HepG2 (cell line): ENCODE data around the gene MYADML2. TPM values are rescaled to one million over a fixed set of nuclear protein-coding genes. Genes with fewer than 3 reads are reported as not detected.

Source experiments
- CCDC6 ChIP-seq: sonication (generic); formaldehyde crosslinking; IDR thresholded peaks from 2 replicates; pipeline ENCODE4 v1.8.1; 2022; ENCODE audit warnings: mild to moderate bottlenecking, missing genetic modification reagents, moderate library complexity
- CHD2 ChIP-seq: IDR thresholded peaks from 2 replicates; pipeline ENCODE4 v1.6.1; 2011; ENCODE audit warnings: low read depth, low read length, improper control_type of control experiment
- EEA1 ChIP-seq: sonication (generic); formaldehyde crosslinking; IDR thresholded peaks from 2 replicates; pipeline ENCODE4 v1.5.1; 2020; ENCODE audit warnings: mild to moderate bottlenecking, missing genetic modification reagents, borderline replicate concordance
- FOXA3 ChIP-seq: IDR thresholded peaks from 2 replicates; pipeline ENCODE4 v1.6.1; 2016; ENCODE audit warnings: missing genetic modification reagents, missing compliant biosample characterization
- KLF6 ChIP-seq: IDR thresholded peaks from 2 replicates; pipeline ENCODE4 v1.8.0; 2016; ENCODE audit warnings: missing biosample characterization, missing genetic modification reagents
- MATR3 ChIP-seq: sonication (generic); formaldehyde crosslinking; IDR thresholded peaks from 2 replicates; pipeline ENCODE4 v1.4.0; 2020; ENCODE audit warnings: missing genetic modification reagents
- MAZ ChIP-seq, 2 experiments: sonication (generic) in 1 of 2; formaldehyde crosslinking in 1 of 2; IDR thresholded peaks; 2 replicates each; pipeline versions ENCODE4 v1.5.0 to v1.6.1; 2012 to 2020; ENCODE audit warnings: low read depth in 2 of 2, mild to moderate bottlenecking in 2 of 2, borderline replicate concordance in 1 of 2, improper control_type of control experiment in 1 of 2, low read length in 1 of 2, missing genetic modification reagents in 1 of 2, moderate library complexity in 1 of 2
- PAXIP1 ChIP-seq: sonication (generic); formaldehyde crosslinking; conservative IDR thresholded peaks from 2 replicates; pipeline ENCODE4 v1.4.0; 2020; ENCODE audit warnings: mild to moderate bottlenecking, missing genetic modification reagents, moderate library complexity
- POLR2AphosphoS2 ChIP-seq: IDR thresholded peaks from 2 replicates; pipeline ENCODE4 v1.6.1; 2011; ENCODE audit warnings: low read depth, low read length, improper control_type of control experiment
- RAD21 ChIP-seq: fragments of 450-650 bp; formaldehyde crosslinking; IDR thresholded peaks from 2 replicates; pipeline ENCODE4 v1.5.0; 2020; ENCODE audit warnings: mild to moderate bottlenecking
- RXRA ChIP-seq: sonication (generic); formaldehyde crosslinking; IDR thresholded peaks from 2 replicates; pipeline ENCODE4 v1.5.1; 2020; ENCODE audit warnings: missing genetic modification reagents
- TAF15 ChIP-seq: fragments of 200-400 bp; formaldehyde crosslinking; IDR thresholded peaks from one replicate; pipeline ENCODE4 v1.6.1; 2018; ENCODE audit warnings: mild to moderate bottlenecking, low read depth, low read length; ENCODE audit not compliant: poor library complexity, severe bottlenecking
- TEAD3 ChIP-seq: optimal IDR thresholded peaks from 2 replicates; pipeline ENCODE3; 2016; ENCODE audit warnings: borderline replicate concordance
- THYN1 ChIP-seq: sonication (generic); formaldehyde crosslinking; IDR thresholded peaks from 2 replicates; pipeline ENCODE4 v1.8.1; 2023; ENCODE audit warnings: low read depth, mild to moderate bottlenecking, moderate library complexity, missing genetic modification reagents, borderline replicate concordance
- ZFP1 ChIP-seq: IDR thresholded peaks from 2 replicates; pipeline ENCODE4 v1.6.1; 2016
- ZNF326 ChIP-seq: sonication (generic); formaldehyde crosslinking; IDR thresholded peaks from 2 replicates; pipeline ENCODE4 v1.4.0; 2020; ENCODE audit warnings: missing genetic modification reagents, borderline replicate concordance
- ZNF430 ChIP-seq: sonication (generic); formaldehyde crosslinking; IDR thresholded peaks from 2 replicates; pipeline ENCODE4 v1.9.0; 2021; ENCODE audit warnings: mild to moderate bottlenecking, missing genetic modification reagents
- ZNF678 ChIP-seq: sonication (generic); formaldehyde crosslinking; IDR thresholded peaks from 2 replicates; pipeline ENCODE4 v1.4.0; 2020; ENCODE audit warnings: mild to moderate bottlenecking, missing genetic modification reagents
- ZNF772 ChIP-seq: sonication (generic); formaldehyde crosslinking; IDR thresholded peaks from 2 replicates; pipeline ENCODE4 v1.5.0; 2020; ENCODE audit warnings: mild to moderate bottlenecking, missing genetic modification reagents
- ZSCAN9 ChIP-seq: IDR thresholded peaks from 2 replicates; pipeline ENCODE4 v1.6.1; 2016; ENCODE audit warnings: borderline replicate concordance
- polyA plus RNA-seq, 8 experiments: library from polyadenylated mRNA; depleted of rRNA in 3 of 8; stranded (reverse) in 7 of 8; unstranded in 1 of 8; fragments of >200 nt; fragmentation: Illumina TruSeq in 4 of 8; extraction: Trizol in 4 of 8; gene quantifications; 2 replicates each; pipeline versions ENCODE4 v1.2.1 to v1.2.3, GENCODE V29; 2011 to 2016; ENCODE audit warnings: low read depth in 4 of 8, missing spikeins in 1 of 8, mixed read lengths in 1 of 8; ENCODE audit not compliant: insufficient read depth in 1 of 8
- total RNA-seq, 5 experiments: library from RNA; depleted of rRNA; stranded (reverse); fragments of >200 nt; fragmentation: Illumina TruSeq; extraction: Trizol; gene quantifications; 2 replicates each; pipeline ENCODE4 v1.2.3, GENCODE V29; 2016; ENCODE audit warnings: low read depth in 1 of 5
- TF ChIP-seq, protein P1 (sequence below): sonication (generic); formaldehyde crosslinking; conservative IDR thresholded peaks from 2 replicates; pipeline ENCODE4 v1.8.0; 2022; ENCODE audit warnings: low read depth, missing genetic modification reagents
- TF ChIP-seq, protein P2 (sequence below): sonication (generic); formaldehyde crosslinking; IDR thresholded peaks from 2 replicates; pipeline ENCODE4 v1.4.0; 2020; ENCODE audit warnings: missing genetic modification reagents

Gene MYADML2
- total and polyA plus RNA-seq, 2 of the 13 experiments (the other 11 are each of a cell fraction or from before 2014, with no cell fraction given), result not detected

- TF ChIP-seq KLF6, result peak; percentile 31; the same call in 1 of the 2 replicates
- TF ChIP-seq, protein P1, sequence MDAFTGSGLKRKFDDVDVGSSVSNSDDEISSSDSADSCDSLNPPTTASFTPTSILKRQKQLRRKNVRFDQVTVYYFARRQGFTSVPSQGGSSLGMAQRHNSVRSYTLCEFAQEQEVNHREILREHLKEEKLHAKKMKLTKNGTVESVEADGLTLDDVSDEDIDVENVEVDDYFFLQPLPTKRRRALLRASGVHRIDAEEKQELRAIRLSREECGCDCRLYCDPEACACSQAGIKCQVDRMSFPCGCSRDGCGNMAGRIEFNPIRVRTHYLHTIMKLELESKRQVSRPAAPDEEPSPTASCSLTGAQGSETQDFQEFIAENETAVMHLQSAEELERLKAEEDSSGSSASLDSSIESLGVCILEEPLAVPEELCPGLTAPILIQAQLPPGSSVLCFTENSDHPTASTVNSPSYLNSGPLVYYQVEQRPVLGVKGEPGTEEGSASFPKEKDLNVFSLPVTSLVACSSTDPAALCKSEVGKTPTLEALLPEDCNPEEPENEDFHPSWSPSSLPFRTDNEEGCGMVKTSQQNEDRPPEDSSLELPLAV, result no peak; the same call in 1 of the 2 replicates
- TF ChIP-seq ZNF678 (CRISPR knock-in tag), result peak; percentile 34; the same call in 1 of the 2 replicates
- 0 out of 2 replicates have a peak, but pooled peaks have one; percentile 13 for TF ChIP-seq ZSCAN9 (CRISPR knock-in tag)
- TF ChIP-seq ZFP1 (CRISPR knock-in tag), result no peak
- TF ChIP-seq TEAD3 (CRISPR knock-in tag), result no peak
- TF ChIP-seq, protein P2, sequence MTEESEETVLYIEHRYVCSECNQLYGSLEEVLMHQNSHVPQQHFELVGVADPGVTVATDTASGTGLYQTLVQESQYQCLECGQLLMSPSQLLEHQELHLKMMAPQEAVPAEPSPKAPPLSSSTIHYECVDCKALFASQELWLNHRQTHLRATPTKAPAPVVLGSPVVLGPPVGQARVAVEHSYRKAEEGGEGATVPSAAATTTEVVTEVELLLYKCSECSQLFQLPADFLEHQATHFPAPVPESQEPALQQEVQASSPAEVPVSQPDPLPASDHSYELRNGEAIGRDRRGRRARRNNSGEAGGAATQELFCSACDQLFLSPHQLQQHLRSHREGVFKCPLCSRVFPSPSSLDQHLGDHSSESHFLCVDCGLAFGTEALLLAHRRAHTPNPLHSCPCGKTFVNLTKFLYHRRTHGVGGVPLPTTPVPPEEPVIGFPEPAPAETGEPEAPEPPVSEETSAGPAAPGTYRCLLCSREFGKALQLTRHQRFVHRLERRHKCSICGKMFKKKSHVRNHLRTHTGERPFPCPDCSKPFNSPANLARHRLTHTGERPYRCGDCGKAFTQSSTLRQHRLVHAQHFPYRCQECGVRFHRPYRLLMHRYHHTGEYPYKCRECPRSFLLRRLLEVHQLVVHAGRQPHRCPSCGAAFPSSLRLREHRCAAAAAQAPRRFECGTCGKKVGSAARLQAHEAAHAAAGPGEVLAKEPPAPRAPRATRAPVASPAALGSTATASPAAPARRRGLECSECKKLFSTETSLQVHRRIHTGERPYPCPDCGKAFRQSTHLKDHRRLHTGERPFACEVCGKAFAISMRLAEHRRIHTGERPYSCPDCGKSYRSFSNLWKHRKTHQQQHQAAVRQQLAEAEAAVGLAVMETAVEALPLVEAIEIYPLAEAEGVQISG (CRISPR knock-in tag), result peak; percentile 73
- no peak for TF ChIP-seq POLR2AphosphoS2
- TF ChIP-seq RAD21, result peak; percentile 100
- no peak; the same call in 1 of the 2 replicates for TF ChIP-seq ZNF772 (CRISPR knock-in tag)
- TF ChIP-seq CCDC6 (CRISPR knock-in tag), result peak; percentile 63
- peak; percentile 60 for TF ChIP-seq RXRA (CRISPR knock-in tag)
- peak; percentile 42 for TF ChIP-seq TAF15
- TF ChIP-seq FOXA3 (CRISPR knock-in tag), result peak; percentile 44
- no peak for TF ChIP-seq PAXIP1
- peak; percentile 65; the same call in 1 of the 2 replicates for TF ChIP-seq EEA1
- TF ChIP-seq MATR3 (CRISPR knock-in tag), result 0 out of 2 replicates have a peak, but pooled peaks have one; percentile 71
- TF ChIP-seq ZNF326 (CRISPR knock-in tag), result no peak
- TF ChIP-seq ZNF430 (CRISPR knock-in tag), result peak; percentile 41; the same call in 1 of the 2 replicates
- 0 out of 2 replicates have a peak, but pooled peaks have one; percentile 61 for TF ChIP-seq THYN1 (CRISPR knock-in tag)
- no peak for TF ChIP-seq MAZ (IDR thresholded peaks at IDR 0.05; ENCODE audit: borderline replicate concordance, low read depth, low read length)
- peak; percentile 94 for TF ChIP-seq MAZ (CRISPR knock-in tag; IDR thresholded peaks at IDR 0.05; ENCODE audit: low read depth)
- TF ChIP-seq CHD2, result 0 out of 2 replicates have a peak, but pooled peaks have one; percentile 19
Observed at GRCh38 chr17:81959362-81960129, 12.5 kb upstream of the MYADML2 start (continued).
